HL-60 (cell line): ENCODE data around the gene UTS2B.

Experiments
- DNase-seq, 2 experiments: peaks; one replicate each; pipeline ENCODE4 v3.0.0-alpha.2; 2010 to 2020; ENCODE audit warnings: low read depth in 1 of 2, low spot score in 1 of 2
- H3K27ac ChIP-seq: fragments of 250-450 bp; sonication (Bioruptor Pico); replicated peaks from 2 replicates; pipeline ENCODE4 v1.5.1; 2020; ENCODE audit warnings: mild to moderate bottlenecking, moderate library complexity
- H3K27me3 ChIP-seq: fragments of 250-450 bp; sonication (Bioruptor Pico); 2 replicates; pipeline ENCODE4 v1.5.1; 2021; ENCODE audit warnings: mild to moderate bottlenecking, moderate library complexity; ENCODE audit not compliant: insufficient read depth, poor library complexity, severe bottlenecking
- H3K4me3 ChIP-seq: replicated peaks from 2 replicates; pipeline ENCODE4 v1.5.1; 2011; ENCODE audit warnings: mild to moderate bottlenecking, control low read depth, low read length; ENCODE audit not compliant: insufficient read depth
- CTCF ChIP-seq: IDR thresholded peaks from one replicate; pipeline ENCODE4 v1.5.1; 2011; ENCODE audit warnings: low read length, control low read depth, inconsistent platforms; ENCODE audit not compliant: insufficient read depth
- GABPA ChIP-seq: IDR thresholded peaks from 2 replicates; pipeline ENCODE4 v1.6.1; 2012; ENCODE audit warnings: low read depth
- POLR2AphosphoS5 ChIP-seq: IDR thresholded peaks from 2 replicates; pipeline ENCODE4 v1.6.1; 2012; ENCODE audit warnings: low read depth
- REST ChIP-seq: IDR thresholded peaks from 2 replicates; pipeline ENCODE4 v1.6.1; 2012; ENCODE audit warnings: low read depth; ENCODE audit not compliant: insufficient replicate concordance
- SPI1 ChIP-seq: IDR thresholded peaks from 2 replicates; pipeline ENCODE4 v1.6.1; 2012; ENCODE audit warnings: low read depth, mild to moderate bottlenecking, borderline replicate concordance

UTS2B gene

GRCh38 chr3:191227541-191227940, 102.8 kb downstream of the UTS2B start:
- no peak overlapping the region for H3K4me3 ChIP-seq
- TF ChIP-seq GABPA (no peak), POLR2AphosphoS5 (no peak), CTCF (no peak), REST (no peak), SPI1 (no peak)
- no peak overlapping the region for H3K27ac ChIP-seq
- no peaks in the 10 kb centered on the region for H3K27me3 ChIP-seq
- no peak for DNase-seq

- Histone ChIP-seq H3K27me3 (no peaks in the 10 kb centered on the region), H3K4me3 (no peak overlapping the region), H3K27ac (no peak overlapping the region)
- DNase-seq = no peak
- TF ChIP-seq SPI1 (no peak), CTCF (no peak), REST (no peak), POLR2AphosphoS5 (no peak), GABPA (no peak)
These were observed 108.7 kb downstream of the UTS2B start for GRCh38 chr3:191221638-191222037.

GRCh38 chr3:191220908-191221307, 109.4 kb downstream of the UTS2B start:
- H3K4me3 ChIP-seq = no peak overlapping the region
- peak in 1 of 2 experiments; percentile 8 for DNase-seq

More at GRCh38 chr3:191220908-191221307, 109.4 kb downstream of the UTS2B start:
- TF ChIP-seq CTCF = no peak
- TF ChIP-seq REST = no peak
- no peak for TF ChIP-seq SPI1
- no peak for TF ChIP-seq GABPA
- no peak for TF ChIP-seq POLR2AphosphoS5
- H3K27ac ChIP-seq = no peak overlapping the region
- no peaks in the 10 kb centered on the region for H3K27me3 ChIP-seq
